ENCODE results near the gene RELB.
"Not testable (repeated sequence)": the region's sequence is repeated elsewhere in the genome, so short reads cannot be mapped to it uniquely, and the experiment has no call there.

The RELB gene

DNA sequence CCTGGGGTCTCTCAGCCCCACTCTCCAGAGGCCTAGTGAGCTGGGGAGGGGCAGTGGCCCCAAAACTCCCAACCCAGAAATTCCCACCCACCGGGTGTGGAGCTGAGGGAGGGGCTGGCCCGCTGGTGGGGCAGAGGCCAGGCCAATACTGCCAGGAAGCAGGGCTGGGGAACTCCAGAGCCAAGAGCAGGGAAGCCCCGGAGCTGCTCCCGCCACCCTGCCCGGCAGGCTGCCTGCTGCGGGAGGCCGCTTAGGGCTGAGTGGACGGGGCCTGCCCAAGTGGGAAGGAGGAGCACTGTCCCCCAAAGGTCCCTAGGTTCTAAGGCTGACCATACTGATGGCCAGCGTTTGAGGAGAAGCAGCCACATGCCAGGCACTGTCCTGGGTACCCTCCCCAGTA lies 13.0 kb upstream of the RELB start:
- DNase-seq: no peak

DNA sequence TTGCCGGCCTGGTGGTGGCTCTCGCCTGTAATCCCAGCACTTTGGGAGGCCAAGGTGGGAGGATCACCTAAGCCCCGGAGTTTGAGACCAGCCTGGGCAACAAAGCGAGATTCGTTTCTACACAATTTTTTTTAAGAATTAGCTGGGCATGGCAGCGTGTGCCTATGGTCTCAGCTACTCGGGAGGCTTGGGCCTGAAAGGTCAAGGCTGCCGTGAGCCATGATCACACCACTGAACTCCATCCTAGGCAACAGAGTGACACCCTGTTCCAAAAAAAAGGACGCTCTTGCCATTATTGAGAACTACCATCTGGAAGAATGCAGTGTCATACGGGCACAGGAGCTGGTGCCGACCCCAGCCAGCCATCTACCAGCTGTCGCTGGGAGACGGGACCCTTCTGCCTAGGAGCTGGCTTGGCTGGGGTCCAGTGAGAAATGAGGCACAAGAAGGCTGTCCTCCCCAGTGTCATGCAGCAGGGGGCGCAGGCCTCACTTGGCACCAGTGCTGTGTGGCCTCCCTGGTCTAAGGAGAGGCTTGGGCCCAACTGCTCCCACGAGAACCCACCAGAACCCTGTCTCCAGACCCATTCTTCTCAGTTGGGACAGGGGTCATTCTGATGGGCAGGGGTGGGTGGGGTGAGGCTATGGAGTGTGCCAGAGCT lies 12.2 kb upstream of the RELB start:
- peak; percentile 88 for DNase-seq

DNA sequence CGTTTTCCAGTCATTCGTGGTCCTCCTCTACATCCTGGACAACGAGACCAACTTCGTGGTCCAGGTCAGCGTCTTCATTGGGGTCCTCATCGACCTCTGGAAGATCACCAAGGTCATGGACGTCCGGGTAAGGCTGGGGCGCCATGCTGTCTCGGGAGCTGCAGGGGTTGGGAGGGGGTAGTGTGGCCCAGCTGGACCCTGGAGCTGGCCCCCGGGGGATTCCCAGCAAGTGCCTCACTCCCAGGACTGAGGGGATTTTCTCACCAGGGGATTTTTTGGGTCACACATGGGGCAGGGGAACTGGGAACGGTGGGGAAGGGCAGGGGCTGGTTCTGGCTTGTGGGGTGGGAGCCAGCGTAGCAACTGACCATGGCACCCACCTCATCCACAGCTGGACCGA lies 10.8 kb upstream of the RELB start:
- no peak for DNase-seq

DNA sequence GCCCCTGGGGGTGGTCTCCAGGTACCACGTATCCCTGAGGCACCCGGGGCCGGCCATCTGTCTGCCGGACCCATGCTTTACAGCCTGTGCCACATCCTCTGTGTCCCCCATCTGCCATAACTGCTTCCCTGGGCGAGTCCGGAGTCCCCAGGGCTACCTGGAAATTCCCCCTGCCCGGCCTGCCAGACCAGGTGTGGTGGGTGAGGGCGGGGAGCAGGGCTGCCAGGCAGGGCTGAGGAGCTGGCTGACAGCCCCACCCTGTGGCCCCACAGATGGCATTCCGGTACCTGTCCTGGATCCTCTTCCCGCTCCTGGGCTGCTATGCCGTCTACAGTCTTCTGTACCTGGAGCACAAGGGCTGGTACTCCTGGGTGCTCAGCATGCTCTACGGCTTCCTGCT lies 10.3 kb upstream of the RELB start:
- no peak for DNase-seq

DNA sequence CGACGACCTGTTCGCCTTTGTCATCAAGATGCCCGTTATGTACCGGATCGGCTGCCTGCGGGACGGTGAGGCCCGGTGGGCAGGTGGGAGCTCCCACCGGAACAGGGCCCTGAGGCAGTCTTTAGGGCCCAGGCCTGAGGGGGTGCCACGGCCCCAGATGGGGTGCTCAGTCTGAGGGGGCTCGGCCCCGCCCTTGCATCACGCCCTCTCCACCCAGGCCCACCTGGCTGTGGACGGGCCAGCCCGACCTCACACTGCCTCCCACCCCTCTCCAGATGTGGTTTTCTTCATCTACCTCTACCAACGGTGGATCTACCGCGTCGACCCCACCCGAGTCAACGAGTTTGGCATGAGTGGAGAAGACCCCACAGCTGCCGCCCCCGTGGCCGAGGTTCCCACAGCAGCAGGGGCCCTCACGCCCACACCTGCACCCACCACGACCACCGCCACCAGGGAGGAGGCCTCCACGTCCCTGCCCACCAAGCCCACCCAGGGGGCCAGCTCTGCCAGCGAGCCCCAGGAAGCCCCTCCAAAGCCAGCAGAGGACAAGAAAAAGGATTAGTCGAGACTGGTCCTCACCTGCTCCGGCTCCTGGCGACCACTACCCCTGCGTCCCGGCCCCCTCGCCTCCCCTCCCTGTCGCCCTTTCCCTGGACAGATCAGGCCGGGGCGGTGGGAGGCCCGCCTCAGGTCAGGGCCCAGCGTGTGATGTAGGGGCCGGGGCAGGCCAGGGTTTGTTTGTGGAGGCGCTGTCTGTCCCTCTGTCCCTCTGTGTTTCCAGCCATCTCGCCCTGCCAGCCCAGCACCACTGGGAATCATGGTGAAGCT lies 8.7 kb upstream of the RELB start:
- DNase-seq: no peak

DNA sequence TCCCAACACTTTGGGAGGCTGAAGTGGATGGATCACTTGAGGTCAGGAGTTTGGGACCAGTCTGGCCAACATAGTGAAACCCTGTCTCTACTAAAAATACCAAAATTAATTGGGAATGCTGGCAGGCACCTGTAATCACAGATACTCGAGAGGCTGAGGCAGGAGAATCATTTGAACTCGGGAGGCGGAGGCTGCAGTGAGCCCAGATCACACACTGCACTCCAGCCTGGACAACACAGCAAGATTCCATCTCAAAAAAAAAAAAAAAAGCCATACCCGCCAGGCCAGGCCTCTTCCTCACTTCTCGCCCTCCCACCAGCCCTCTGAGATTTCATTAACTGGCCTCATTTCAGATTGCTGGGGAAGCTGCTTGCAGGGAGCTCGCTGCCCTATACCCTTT lies 7.7 kb upstream of the RELB start:
- no peak for DNase-seq

DNA sequence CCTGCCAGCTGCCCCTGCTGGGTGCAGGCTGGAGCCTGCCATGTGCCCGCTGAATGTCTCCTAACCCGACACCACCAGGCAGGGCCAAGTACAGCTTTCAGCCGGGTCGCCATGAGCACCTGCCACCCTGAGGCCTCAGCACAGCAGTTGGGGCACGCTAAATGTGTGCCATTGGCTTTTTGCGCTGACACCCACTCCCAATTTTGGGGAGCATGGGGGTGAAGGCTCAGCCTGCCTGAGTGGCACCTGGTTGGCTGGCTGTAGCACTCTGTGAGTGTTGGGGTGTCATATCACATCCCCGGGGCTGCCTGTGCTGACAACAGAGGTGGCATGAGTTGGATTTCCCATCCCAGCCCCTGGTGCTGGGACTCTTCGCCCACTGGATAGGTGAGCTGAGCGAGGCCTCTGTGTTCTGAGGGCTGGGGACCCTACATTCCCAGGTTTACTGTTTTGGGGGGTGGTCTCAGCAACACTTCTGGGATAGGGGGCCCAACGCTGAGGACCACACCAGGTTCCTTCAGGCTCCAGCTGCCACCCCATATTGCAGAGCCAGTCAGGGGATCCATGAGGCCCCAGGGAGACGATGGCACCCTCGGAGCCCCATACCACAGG lies 7.2 kb upstream of the RELB start:
- no peak for DNase-seq

DNA sequence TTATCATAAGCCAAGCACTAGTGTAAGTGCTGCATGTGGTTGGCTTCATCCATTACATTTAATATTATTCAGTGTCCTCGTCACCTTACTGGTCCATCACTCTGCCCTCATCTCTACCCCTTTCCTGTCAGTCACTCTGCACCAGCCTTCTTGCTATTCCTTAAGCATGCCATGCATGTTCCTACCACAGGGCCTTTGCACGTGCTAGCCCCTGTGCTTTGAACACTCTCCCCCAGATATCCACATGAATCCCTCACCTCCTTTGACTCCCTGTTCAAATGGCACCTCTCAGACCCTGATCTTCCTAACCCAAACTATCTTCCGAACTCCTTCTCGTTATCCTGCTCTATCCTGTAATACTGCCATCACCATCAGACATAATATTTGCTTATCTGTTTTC lies 3.2 kb upstream of the RELB start:
- no peak for DNase-seq

DNA sequence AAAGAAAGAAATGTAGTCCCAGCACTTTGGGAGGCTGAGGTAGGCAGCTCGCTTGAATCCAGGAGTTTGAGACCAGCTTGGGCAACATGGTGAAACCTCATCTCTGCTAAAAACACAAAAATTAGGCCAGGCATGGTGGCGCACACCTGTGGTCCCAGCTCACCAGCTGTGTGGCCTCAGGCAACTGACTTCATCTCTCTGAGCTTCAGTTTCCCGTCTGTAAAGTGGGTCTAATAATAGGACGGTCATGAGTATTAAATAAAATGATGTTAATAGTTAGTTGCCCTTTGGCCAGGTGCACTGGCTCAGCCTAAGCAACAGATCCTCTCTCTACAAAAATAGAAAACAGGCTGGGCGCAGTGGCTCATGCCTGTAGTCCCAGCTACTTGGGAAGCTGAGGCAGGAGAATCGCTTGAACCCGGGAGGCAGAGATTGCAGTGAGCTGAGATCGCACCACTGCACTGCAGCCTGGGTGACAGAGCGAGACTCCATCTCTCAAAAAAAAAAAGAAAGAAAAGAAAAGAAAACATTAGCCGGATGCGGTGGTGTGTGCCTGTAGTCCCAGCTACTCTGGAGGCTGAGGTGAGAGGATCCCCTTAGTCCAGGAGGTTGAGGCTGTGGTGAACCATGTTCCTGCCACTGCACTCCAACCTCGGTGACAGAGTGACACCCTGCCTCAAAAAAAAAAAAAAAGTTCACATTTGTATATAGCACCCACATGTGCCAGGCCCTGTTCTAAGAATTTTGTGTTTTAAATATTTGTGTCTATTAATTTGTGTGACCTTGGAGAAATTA lies 1.9 kb upstream of the RELB start:
- not testable (repeated sequence) for DNase-seq

DNA sequence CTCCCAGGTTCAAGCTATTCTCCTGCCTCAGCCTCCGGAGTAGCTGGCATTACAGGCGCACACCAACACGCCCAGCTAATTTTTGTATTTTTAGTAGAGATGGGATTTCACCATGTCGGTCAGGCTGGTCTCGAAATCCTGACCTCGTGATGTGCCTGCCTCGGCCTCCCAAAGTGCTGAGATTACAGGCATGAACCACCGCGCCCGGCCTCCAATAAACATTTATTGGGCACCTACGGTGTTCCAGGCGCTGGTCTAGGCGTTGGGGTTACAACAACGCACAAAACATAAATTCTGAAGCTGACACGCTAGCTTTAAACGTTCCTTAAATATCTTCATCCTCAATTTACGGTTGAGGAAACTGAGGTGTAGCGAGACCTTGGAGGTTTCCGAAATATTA lies 599 bp upstream of the RELB start:
- not testable (repeated sequence) for DNase-seq

DNA sequence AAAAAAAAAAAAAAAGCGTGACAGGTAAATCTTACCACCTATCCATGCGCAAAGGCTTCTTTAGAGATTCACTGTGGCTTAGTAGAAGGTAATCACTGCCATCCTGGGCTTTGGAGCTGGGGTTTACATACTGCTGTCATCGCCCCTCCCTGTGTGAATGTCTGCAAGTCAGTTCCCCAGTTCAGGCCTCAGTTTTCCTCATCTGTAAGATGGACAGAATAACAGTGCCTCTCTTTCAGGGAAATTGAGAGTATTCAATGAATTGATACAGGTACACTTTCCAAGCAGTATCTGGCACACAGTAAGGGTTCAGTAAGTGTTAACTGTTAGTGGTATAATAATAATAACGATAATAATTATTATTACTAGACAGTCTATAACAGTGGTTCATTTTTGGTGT lies 2.2 kb downstream of the RELB start:
- no peak for DNase-seq

DNA sequence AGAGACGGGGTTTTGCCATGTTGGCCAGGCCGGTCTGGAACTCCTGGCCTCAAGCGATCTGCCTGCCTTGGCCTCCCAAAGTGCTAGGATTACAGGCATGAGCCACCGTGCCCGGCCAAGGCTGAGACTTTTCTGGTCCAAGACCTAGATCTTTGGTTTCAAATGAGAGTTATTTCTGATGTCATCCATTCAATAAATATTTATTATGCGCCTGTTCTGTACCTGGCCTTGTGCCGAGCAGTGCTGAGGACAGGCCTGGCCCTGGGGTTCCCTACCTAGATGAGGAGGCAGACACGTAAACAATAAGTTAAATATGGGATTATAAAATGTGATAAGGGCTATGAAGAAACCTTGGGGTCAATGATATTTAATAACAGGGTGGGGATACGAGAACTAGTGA lies 4.5 kb downstream of the RELB start:
- DNase-seq: no peak

DNA sequence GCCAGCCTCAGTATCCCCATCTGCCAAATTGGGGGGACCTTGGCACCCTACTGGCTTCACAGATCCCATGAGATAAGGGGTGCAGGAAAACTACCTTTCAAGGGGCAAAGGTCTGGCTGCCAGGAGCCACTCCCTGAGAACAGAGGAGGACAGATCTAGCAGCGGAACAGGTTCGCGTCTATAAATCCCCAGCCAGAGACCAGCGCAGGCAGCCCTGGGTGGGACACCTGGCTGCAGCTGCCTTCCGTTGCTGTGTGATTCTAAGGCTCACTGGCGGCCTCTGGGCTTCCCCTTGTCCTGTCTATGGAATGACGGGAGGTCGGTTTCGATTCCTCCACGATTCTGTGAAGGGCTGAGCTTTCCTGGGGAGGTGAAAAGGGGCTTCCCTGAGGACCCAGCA lies 7.3 kb downstream of the RELB start:
- no peak for DNase-seq

DNA sequence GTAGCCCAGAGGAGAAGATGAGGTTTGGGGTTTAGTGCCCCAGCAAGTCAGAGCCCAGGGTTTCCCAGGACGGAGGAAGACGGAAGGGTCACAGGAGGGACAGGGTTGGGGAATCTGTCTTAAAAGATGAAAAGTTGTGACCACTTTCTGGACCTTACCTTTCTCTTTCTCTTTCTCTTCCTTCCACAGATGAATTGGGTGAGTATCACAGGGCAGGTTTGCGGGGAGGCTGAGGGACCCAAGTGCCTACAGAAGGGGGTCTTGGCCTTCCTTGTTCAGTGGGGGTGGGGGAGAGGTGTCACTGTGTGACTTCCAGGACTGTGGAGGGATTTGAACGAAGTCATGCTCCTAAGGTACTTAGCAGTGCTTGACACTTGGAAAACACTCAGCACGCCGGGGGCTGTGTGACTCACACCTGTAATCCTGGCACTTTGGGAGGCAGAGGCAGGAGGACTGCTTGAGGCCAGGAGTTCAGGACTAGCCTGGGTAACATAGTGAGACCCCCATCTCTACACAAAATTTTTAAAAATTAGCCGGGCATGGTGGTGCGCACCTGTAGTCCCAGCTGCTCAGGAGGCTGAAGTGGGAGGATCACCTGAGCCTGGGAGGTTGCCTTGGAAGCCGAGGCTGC lies 8.5 kb downstream of the RELB start:
- no peak for DNase-seq

DNA sequence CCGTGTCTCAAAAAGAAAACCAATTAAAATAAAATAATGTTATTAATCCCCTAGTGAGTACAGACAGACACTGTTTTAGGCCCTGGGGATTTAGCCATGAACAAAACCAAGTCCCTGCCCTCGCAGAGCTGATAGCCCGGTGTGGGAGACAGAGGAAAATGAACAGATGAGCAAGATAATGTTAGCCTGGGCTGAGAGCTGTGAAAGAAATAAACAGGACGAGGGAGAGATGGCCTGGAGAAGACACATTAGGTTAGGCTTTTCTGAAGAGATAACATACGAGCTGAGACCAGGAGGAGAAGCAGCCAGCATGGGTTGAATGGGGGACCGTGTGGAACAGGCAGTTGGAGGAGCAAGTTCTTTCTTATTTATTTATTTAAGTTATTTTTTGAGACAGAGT lies 9.0 kb downstream of the RELB start:
- DNase-seq: no peak

DNA sequence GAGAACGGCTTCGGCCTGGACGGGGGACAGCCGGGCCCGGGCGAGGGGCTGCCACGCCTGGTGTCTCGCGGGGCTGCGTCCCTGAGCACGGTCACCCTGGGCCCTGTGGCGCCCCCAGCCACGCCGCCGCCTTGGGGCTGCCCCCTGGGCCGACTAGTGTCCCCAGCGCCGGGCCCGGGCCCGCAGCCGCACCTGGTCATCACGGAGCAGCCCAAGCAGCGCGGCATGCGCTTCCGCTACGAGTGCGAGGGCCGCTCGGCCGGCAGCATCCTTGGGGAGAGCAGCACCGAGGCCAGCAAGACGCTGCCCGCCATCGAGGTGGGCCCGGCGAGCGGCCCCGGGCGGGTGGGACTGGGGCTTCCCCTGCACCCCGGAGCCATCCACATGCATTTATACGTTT lies 10.7 kb downstream of the RELB start:
- DNase-seq: no peak

DNA sequence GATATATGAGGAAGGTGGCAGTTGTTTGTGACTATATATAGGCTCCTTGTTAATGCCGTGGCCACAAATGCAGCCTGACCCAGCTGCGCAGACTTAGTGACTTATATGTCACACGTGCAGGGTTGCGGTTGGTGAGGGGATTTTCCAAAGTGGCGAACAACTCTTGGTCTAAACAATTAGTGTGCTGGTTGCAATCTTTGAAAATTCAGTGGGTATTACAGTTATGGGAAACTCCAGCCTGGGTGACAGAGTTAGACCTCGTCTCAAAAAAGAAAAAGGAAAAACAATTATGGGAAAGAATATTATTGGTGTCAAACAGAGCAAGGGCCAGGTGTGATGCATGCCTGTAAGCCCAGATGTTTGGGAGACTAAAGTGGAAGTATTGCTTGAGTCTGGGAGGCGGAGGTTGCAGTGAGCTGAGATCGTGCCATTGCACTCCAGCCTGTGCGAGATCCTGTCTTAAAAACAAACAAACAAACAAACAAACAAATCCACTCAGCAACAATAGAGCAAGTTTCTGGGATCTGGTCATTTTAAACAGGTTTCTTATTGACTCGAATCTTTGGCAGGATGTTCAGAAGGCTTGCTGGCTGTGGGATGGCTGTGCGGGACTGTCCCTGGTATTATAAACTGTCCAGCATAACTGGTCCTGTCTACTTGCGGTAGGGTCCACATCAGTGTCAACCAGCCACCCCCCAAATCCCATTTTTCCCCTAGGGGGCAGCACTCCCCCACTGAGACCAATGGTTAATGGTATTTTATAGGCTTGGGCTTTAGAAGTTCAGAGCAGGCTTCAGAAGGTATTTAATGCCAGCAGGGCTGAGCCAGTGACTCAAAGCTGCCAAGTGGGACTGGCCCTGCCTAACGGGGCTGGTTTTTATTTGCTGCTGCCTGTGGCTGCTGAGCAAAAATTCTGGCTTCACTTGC lies 15.4 kb downstream of the RELB start:
- DNase-seq: peak; percentile 92

DNA sequence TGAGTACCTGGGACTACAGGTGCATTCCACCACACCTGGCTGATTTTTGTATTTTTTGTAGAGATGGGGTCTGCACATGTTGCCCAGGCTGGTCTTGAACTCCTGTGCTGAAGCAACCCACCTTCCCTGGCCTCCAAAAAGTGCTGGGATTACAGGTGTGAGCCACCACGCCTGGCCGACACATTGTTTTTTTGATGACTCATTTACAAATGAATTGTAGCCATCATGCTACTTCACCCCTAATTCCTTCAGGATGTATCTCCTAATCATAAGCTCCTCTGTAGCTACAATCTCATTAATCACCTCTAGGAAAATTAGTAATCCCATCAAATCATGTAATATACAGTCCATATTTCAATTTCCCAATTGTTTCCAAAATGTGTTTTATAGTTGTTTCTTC lies 17.9 kb downstream of the RELB start:
- DNase-seq: no peak

DNA sequence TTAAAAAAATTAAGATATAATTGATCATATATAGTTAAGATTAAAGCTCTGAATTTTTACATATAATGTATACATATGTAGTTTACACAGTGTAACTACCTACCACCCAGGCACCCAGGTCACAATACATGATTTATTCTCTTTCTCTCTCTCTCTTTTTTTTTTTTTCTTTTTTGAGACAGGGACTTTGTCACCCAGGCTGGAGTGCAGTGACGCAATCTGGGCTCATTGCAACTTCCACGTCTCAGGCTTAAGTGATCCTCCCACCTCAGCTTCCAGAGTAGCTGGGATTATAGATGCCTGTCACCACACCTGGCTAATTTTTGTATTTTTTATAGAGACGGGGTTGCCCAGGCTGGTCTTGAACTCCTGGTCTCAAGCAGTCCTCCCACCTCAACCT lies 18.8 kb downstream of the RELB start:
- DNase-seq: no peak

DNA sequence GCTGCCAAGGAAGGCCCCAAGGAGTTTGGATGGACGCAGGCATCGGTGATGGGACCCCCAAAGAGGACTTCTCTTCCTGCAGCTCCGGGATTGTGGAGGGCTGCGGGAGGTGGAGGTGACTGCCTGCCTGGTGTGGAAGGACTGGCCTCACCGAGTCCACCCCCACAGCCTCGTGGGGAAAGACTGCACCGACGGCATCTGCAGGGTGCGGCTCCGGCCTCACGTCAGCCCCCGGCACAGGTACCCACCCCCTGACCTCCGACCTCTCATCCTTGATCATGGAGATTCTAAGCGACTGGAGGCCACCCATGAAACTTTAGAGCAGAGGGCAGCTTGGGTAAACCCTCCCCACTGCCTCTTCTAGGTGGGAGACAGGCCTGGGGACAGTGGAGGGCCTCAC lies 20.7 kb downstream of the RELB start:
- no peak for DNase-seq

DNA sequence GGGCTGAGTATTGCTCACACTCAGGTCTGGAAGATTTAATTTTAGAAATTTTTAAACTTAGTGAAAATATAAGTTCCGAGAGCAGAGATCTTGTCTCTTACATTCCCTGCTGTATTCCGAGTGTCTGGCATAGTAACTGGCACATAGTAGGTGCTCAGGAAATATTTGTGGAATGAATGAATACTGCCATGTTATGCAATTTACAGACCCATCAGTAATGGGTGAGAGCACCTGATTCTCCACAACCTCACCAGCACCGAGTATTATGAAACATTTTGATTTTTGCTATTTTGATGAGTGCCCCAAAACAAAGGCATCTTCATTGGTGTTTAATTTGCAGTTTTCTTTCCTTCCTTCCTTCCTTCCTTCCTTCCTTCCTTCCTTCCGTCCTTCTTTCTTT lies 21.8 kb downstream of the RELB start:
- no peak for DNase-seq

DNA sequence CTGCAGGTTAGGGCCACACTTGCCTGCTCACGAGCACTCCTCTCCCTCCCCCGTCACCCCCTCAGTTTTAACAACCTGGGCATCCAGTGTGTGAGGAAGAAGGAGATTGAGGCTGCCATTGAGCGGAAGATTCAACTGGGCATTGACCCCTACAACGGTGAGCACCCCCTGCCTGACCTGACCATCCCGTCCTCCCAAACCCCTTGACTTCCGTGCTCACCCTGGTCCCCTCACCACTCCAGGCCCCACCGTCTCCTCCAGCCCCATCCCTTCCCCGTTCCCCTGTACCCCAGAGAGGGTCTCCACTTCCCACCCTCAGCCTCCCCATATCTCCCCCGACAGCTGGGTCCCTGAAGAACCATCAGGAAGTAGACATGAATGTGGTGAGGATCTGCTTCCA lies 24.0 kb downstream of the RELB start:
- DNase-seq: no peak
